Neural crest cell (in vitro differentiated cells): Measurements from ENCODE around the gene TMEM61. TPM values are rescaled to one million over a fixed set of nuclear protein-coding genes. Genes with fewer than 3 reads are reported as not detected.

Experiments
- DNase-seq: peaks from one replicate; pipeline ENCODE4 v3.0.0; 2021; ENCODE audit warnings: low read depth, mixed read lengths, low spot score
- H3K27ac Mint-ChIP-seq: one replicate; pipeline ENCODE4 v1.8.0; 2021; ENCODE audit warnings: mild to moderate bottlenecking, mixed read lengths; ENCODE audit not compliant: unreplicated experiment
- H3K27me3 Mint-ChIP-seq: 2 replicates; pipeline ENCODE4 v1.8.0; 2021; ENCODE audit warnings: low read depth, mild to moderate bottlenecking, mixed read lengths
- H3K36me3 Mint-ChIP-seq: 2 replicates; pipeline ENCODE4 v1.8.0; 2021; ENCODE audit warnings: low read depth, mild to moderate bottlenecking, mixed read lengths
- H3K4me1 Mint-ChIP-seq: 2 replicates; pipeline ENCODE4 v1.8.0; 2021; ENCODE audit warnings: mixed read lengths
- H3K4me3 Mint-ChIP-seq: one replicate; pipeline ENCODE4 v1.8.0; 2021; ENCODE audit warnings: mild to moderate bottlenecking, mixed read lengths
- H3K9me3 Mint-ChIP-seq: 2 replicates; pipeline ENCODE4 v1.8.0; 2021; ENCODE audit warnings: mixed read lengths
- total RNA-seq: library from RNA; stranded (reverse); gene quantifications from 2 replicates; pipeline ENCODE4 v1.2.1, GENCODE V29; 2021
- TF ChIP-seq, protein P1 (sequence below): fragments of 200-600 bp; sonication (generic); conservative IDR thresholded peaks from 2 replicates; pipeline ENCODE4 v1.5.0; 2021; ENCODE audit warnings: antibody characterized with exemption, mild to moderate bottlenecking

Gene TMEM61
- total RNA-seq, 1 donor from 2014 or later, result not detected

DNA sequence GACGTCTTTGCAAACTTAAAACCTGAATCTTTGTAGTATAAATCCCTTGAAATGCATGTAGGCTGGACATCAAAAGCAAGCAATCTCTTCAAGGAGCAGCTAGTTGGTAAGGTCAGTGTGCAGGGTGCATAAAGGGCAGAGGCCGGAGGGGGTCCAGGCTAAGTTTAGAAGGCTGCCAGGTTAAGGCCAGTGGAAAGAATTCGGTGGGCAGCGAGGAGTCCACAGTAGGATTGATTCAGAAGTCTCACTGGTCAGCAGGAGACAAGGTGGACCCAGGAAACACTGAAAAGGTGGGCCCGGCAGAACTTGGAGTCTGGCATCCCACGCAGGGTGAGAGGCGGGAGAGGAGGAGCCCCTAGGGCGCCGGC is 58.5 kb downstream of the TMEM61 start:
- TF ChIP-seq, protein P1, sequence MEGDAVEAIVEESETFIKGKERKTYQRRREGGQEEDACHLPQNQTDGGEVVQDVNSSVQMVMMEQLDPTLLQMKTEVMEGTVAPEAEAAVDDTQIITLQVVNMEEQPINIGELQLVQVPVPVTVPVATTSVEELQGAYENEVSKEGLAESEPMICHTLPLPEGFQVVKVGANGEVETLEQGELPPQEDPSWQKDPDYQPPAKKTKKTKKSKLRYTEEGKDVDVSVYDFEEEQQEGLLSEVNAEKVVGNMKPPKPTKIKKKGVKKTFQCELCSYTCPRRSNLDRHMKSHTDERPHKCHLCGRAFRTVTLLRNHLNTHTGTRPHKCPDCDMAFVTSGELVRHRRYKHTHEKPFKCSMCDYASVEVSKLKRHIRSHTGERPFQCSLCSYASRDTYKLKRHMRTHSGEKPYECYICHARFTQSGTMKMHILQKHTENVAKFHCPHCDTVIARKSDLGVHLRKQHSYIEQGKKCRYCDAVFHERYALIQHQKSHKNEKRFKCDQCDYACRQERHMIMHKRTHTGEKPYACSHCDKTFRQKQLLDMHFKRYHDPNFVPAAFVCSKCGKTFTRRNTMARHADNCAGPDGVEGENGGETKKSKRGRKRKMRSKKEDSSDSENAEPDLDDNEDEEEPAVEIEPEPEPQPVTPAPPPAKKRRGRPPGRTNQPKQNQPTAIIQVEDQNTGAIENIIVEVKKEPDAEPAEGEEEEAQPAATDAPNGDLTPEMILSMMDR, result no peak
- no peak for DNase-seq
- peaks cover 64% of the 10 kb centered on the region for H3K27me3 Mint-ChIP-seq
- peak overlapping the region; percentile 92 for H3K4me3 Mint-ChIP-seq
- no peak overlapping the region for H3K27ac Mint-ChIP-seq
- H3K9me3 Mint-ChIP-seq, result no peaks in the 10 kb centered on the region
- peaks cover 41% of the 10 kb centered on the region for H3K4me1 Mint-ChIP-seq
- H3K36me3 Mint-ChIP-seq, result peaks cover 5% of the 10 kb centered on the region

DNA sequence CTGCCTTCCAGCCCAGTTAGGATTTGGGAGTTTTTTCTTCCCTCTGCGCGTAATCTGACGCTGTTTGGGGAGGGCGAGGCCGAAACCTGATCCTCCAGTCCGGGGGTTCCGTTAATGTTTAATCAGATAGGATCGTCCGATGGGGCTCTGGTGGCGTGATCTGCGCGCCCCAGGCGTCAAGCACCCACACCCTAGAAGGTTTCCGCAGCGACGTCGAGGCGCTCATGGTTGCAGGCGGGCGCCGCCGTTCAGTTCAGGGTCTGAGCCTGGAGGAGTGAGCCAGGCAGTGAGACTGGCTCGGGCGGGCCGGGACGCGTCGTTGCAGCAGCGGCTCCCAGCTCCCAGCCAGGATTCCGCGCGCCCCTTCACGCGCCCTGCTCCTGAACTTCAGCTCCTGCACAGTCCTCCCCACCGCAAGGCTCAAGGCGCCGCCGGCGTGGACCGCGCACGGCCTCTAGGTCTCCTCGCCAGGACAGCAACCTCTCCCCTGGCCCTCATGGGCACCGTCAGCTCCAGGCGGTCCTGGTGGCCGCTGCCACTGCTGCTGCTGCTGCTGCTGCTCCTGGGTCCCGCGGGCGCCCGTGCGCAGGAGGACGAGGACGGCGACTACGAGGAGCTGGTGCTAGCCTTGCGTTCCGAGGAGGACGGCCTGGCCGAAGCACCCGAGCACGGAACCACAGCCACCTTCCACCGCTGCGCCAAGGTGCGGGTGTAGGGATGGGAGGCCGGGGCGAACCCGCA is 59.1 kb downstream of the TMEM61 start, which contains the start of gene PCSK9:
Gene PCSK9, plus strand, starts transcription at position 207 of the 741 bp plus-strand sequence. Its CDS starts 290 bp downstream, at position 497.
- no peaks in the 10 kb centered on the region for H3K9me3 Mint-ChIP-seq
- no peak within 1 kb of the TSS for H3K27ac Mint-ChIP-seq
- H3K27me3 Mint-ChIP-seq, result peaks cover 64% of the 10 kb centered on the region
- DNase-seq, result peak; percentile 52
- TF ChIP-seq, protein P1, result no peak
- H3K4me3 Mint-ChIP-seq, result peak within 1 kb of the TSS; percentile 92
- H3K4me1 Mint-ChIP-seq, result peaks cover 41% of the 10 kb centered on the region
- peaks cover 5% of the 10 kb centered on the region for H3K36me3 Mint-ChIP-seq

DNA sequence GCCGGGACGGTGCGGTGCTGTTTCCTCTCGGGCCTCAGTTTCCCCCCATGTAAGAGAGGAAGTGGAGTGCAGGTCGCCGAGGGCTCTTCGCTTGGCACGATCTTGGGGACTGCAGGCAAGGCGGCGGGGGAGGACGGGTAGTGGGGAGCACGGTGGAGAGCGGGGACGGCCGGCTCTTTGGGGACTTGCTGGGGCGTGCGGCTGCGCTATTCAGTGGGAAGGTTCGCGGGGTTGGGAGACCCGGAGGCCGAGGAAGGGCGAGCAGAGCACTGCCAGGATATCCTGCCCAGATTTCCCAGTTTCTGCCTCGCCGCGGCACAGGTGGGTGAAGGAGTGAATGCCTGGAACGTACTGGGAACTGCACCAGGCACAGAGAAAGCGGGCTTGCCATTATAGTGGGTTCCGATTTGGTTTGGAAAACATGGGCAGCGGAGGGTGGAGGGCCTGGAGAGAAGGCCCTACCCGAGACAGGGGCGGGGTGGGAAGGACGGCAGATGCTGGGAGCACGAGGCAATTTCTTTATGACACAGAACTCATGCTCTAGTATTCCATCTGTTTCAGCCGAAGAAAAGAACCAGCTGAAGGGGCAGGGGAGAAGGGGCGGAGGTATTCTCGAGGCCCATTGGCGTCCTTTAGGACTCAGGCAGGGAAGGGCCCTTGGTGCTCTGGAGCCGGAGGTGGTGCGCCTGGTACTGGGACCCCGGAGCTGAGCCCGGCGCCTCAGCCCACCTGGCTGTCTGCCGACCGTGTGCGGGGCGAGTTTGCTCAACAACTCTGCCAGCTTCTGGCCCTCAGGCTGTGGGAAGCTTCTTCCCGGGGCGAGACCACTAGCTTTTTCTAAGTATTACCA is 59.9 kb downstream of the TMEM61 start:
- H3K27me3 Mint-ChIP-seq, result peaks cover 61% of the 10 kb centered on the region
- no peak overlapping the region for H3K27ac Mint-ChIP-seq
- no peaks in the 10 kb centered on the region for H3K9me3 Mint-ChIP-seq
- peaks cover 41% of the 10 kb centered on the region for H3K4me1 Mint-ChIP-seq
- peak overlapping the region; percentile 92 for H3K4me3 Mint-ChIP-seq
- TF ChIP-seq, protein P1, result no peak
- H3K36me3 Mint-ChIP-seq, result peaks cover 5% of the 10 kb centered on the region
- no peak for DNase-seq

DNA sequence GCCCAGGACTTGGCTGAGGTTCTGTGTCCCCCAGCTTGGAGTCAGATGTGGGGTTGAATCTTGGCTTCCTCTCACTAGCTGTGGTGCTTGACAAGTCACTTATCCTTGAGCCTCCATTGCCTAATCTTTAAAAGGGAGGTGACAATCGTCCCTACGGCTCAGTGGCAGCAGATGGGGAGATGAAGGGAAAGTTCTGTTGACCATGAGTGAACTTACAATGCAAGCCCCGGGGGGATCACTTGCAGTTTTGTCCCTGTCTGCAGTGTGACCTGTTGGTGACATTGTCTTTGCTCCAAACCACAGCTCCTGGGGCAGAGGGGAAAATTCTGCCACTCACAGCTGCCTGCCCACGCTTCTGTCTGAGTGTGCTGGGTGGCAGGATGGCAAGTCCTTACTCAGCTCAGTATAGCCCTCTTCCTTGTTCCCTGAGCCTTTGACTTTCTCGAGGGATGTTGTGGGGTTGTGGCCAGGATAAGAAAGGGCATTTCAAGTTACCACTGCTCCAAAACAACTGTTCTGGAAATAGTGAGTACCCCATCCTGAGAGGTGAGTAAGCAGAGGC is 60.6 kb downstream of the TMEM61 start:
- peaks cover 41% of the 10 kb centered on the region for H3K4me1 Mint-ChIP-seq

DNA sequence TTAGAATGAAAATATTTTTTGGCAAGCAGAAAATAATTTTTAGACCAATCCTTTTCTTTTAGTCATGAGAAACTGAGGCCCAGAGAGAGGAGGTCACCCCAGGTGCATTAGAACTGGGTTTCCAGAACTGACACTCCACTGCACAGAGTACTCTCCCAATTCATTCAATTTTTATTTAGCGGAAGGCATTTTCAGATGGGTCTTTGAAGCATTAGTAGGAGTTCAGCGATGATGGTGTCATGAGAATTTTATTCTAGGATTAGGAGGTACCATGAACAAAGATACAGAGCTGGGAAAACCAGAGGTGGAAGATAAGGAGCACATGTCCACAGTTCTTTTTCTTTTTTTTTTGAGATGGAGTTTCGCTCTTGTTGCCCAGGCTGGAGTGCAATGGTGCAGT is 61.2 kb downstream of the TMEM61 start:
- H3K9me3 Mint-ChIP-seq, result no peaks in the 10 kb centered on the region
- no peak overlapping the region for H3K27ac Mint-ChIP-seq
- TF ChIP-seq, protein P1, result no peak
- H3K4me1 Mint-ChIP-seq, result peaks cover 41% of the 10 kb centered on the region
- no peak for DNase-seq
- peaks cover 52% of the 10 kb centered on the region for H3K27me3 Mint-ChIP-seq
- H3K4me3 Mint-ChIP-seq, result no peak overlapping the region
- H3K36me3 Mint-ChIP-seq, result peaks cover 5% of the 10 kb centered on the region

More for the DNA sequence above, 60.6 kb downstream of the TMEM61 start:
- Mint-ChIP-seq H3K36me3 (peaks cover 5% of the 10 kb centered on the region), H3K27ac (no peak overlapping the region), H3K27me3 (peaks cover 56% of the 10 kb centered on the region), H3K9me3 (no peaks in the 10 kb centered on the region), H3K4me3 (peak overlapping the region; percentile 92)
- DNase-seq, result no peak
- TF ChIP-seq, protein P1, result no peak
